GM12878 (cell line): Measurements from ENCODE around the gene COL5A1.

Experiments
- CEBPB ChIP-seq, 2 experiments: fragments of 150-350 bp in 1 of 2; IDR thresholded peaks; 2 replicates each; pipeline ENCODE4 v1.6.1; 2012 to 2014; ENCODE audit warnings: low read depth in 2 of 2, low read length in 2 of 2, borderline replicate concordance in 1 of 2, inconsistent platforms in 1 of 2
- MXI1 ChIP-seq: fragments of 150-350 bp; IDR thresholded peaks from 2 replicates; pipeline ENCODE4 v1.6.1; 2011; ENCODE audit warnings: low read depth, mild to moderate bottlenecking, inconsistent platforms, low read length, improper control_type of control experiment
- POLR2AphosphoS5 ChIP-seq: IDR thresholded peaks from 2 replicates; pipeline ENCODE4 v1.6.1; 2011; ENCODE audit warnings: mild to moderate bottlenecking, low read length, inconsistent platforms
- SMC3 ChIP-seq: IDR thresholded peaks from 2 replicates; pipeline ENCODE4 v1.6.1; 2011; ENCODE audit warnings: low read length, improper control_type of control experiment, borderline replicate concordance
- YY1 ChIP-seq: IDR thresholded peaks from 2 replicates; pipeline ENCODE4 v1.6.1; 2011; ENCODE audit warnings: low read depth, mild to moderate bottlenecking, low read length
- TF ChIP-seq, protein P1 (sequence below): IDR thresholded peaks from 2 replicates; pipeline ENCODE4 v1.6.1; 2012; ENCODE audit warnings: low read length, inconsistent platforms
- TF ChIP-seq, protein P2 (sequence below): fragments of 450-650 bp; formaldehyde crosslinking; IDR thresholded peaks from 2 replicates; pipeline ENCODE4 v1.5.0; 2022; ENCODE audit warnings: mild to moderate bottlenecking, missing genetic modification characterization
- TF ChIP-seq, protein P3 (sequence below): IDR thresholded peaks from 2 replicates; pipeline ENCODE4 v1.6.1; 2011; ENCODE audit warnings: low read depth, low read length, improper control_type of control experiment, borderline replicate concordance
- TF ChIP-seq, protein P4 (sequence below), 3 experiments: IDR thresholded peaks in 2 of 3; conservative IDR thresholded peaks in 1 of 3; 2 replicates each; pipeline ENCODE4 v1.5.1; 2011; ENCODE audit warnings: low read depth in 3 of 3, low read length in 3 of 3, mild to moderate bottlenecking in 3 of 3, control low read depth in 2 of 3, moderate library complexity in 2 of 3, inconsistent platforms in 1 of 3, mixed read lengths in 1 of 3; ENCODE audit not compliant: control insufficient read depth in 2 of 3, insufficient read depth in 1 of 3; ENCODE audit errors: extremely low read depth in 1 of 3
- TF ChIP-seq, protein P5 (sequence below): IDR thresholded peaks from 2 replicates; pipeline ENCODE4 v1.6.1; 2011; ENCODE audit warnings: low read depth, mild to moderate bottlenecking, low read length, moderate library complexity, borderline replicate concordance; ENCODE audit errors: extremely low read depth

DNA sequence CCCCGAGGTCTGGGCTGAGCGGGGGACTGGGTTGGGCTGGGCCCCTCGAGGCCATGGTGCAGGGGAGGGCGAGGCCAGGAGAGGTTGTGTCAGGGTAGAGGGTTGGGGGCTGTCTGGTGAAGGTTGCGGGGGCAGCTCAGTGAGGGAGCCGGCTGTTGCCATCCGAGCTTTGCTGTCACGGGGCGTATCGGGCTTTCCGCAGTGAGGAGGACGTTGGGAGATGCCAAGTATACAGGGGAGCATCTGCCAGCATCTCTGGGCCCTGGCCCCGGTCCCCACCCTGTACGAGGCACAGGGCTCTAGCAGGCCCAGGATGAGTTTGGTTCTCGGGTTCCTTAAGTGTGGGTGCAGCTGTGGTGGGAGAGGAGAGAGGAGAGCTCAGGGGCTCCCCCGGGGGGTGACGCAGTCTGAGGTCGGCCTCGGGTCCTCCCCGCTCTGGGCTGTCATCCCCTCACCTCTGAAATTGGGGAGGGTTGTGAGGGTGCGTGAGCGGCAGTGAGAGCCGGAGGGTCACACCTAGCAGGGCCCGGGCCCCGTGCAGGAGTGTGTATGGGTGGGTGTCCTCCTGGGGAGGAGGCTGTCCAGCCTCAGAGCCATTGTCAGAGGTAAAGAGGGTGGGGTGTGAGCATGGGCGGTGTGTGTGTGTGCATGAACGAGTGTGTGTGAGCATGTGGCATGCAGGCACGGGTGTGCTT lies 87.3 kb downstream of the COL5A1 start:
- no peak for TF ChIP-seq POLR2AphosphoS5
- TF ChIP-seq SMC3 = no peak
- TF ChIP-seq, protein P1, sequence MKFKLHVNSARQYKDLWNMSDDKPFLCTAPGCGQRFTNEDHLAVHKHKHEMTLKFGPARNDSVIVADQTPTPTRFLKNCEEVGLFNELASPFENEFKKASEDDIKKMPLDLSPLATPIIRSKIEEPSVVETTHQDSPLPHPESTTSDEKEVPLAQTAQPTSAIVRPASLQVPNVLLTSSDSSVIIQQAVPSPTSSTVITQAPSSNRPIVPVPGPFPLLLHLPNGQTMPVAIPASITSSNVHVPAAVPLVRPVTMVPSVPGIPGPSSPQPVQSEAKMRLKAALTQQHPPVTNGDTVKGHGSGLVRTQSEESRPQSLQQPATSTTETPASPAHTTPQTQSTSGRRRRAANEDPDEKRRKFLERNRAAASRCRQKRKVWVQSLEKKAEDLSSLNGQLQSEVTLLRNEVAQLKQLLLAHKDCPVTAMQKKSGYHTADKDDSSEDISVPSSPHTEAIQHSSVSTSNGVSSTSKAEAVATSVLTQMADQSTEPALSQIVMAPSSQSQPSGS = no peak
- TF ChIP-seq, protein P2, sequence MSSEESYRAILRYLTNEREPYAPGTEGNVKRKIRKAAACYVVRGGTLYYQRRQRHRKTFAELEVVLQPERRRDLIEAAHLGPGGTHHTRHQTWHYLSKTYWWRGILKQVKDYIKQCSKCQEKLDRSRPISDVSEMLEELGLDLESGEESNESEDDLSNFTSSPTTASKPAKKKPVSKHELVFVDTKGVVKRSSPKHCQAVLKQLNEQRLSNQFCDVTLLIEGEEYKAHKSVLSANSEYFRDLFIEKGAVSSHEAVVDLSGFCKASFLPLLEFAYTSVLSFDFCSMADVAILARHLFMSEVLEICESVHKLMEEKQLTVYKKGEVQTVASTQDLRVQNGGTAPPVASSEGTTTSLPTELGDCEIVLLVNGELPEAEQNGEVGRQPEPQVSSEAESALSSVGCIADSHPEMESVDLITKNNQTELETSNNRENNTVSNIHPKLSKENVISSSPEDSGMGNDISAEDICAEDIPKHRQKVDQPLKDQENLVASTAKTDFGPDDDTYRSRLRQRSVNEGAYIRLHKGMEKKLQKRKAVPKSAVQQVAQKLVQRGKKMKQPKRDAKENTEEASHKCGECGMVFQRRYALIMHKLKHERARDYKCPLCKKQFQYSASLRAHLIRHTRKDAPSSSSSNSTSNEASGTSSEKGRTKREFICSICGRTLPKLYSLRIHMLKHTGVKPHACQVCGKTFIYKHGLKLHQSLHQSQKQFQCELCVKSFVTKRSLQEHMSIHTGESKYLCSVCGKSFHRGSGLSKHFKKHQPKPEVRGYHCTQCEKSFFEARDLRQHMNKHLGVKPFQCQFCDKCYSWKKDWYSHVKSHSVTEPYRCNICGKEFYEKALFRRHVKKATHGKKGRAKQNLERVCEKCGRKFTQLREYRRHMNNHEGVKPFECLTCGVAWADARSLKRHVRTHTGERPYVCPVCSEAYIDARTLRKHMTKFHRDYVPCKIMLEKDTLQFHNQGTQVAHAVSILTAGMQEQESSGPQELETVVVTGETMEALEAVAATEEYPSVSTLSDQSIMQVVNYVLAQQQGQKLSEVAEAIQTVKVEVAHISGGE (CRISPR knock-in tag) = no peak
- TF ChIP-seq CEBPB (IDR thresholded peaks at IDR 0.05; ENCODE audit: borderline replicate concordance in 1 of 2, low read depth in 2 of 2, low read length in 2 of 2) = no peak
- TF ChIP-seq YY1 = no peak
- no peak for TF ChIP-seq MXI1
- TF ChIP-seq, protein P3, sequence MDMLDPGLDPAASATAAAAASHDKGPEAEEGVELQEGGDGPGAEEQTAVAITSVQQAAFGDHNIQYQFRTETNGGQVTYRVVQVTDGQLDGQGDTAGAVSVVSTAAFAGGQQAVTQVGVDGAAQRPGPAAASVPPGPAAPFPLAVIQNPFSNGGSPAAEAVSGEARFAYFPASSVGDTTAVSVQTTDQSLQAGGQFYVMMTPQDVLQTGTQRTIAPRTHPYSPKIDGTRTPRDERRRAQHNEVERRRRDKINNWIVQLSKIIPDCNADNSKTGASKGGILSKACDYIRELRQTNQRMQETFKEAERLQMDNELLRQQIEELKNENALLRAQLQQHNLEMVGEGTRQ = no peak
- TF ChIP-seq, protein P4, sequence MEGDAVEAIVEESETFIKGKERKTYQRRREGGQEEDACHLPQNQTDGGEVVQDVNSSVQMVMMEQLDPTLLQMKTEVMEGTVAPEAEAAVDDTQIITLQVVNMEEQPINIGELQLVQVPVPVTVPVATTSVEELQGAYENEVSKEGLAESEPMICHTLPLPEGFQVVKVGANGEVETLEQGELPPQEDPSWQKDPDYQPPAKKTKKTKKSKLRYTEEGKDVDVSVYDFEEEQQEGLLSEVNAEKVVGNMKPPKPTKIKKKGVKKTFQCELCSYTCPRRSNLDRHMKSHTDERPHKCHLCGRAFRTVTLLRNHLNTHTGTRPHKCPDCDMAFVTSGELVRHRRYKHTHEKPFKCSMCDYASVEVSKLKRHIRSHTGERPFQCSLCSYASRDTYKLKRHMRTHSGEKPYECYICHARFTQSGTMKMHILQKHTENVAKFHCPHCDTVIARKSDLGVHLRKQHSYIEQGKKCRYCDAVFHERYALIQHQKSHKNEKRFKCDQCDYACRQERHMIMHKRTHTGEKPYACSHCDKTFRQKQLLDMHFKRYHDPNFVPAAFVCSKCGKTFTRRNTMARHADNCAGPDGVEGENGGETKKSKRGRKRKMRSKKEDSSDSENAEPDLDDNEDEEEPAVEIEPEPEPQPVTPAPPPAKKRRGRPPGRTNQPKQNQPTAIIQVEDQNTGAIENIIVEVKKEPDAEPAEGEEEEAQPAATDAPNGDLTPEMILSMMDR (IDR thresholded peaks at IDR 0.05 in 2 of 3, conservative IDR thresholded peaks at IDR 0.05 in 1 of 3; ENCODE audit: control insufficient read depth in 2 of 3, extremely low read depth in 1 of 3, insufficient read depth in 1 of 3, low read depth in 3 of 3, low read length in 3 of 3) = no peak
- TF ChIP-seq, protein P5, sequence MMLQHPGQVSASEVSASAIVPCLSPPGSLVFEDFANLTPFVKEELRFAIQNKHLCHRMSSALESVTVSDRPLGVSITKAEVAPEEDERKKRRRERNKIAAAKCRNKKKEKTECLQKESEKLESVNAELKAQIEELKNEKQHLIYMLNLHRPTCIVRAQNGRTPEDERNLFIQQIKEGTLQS = no peak
